Endothelial cell of umbilical vein (primary cell): Measurements from ENCODE around the gene THSD4. TPM values are rescaled to one million over a fixed set of nuclear protein-coding genes. Genes with fewer than 3 reads are reported as not detected.

ENCODE experiments used
- BruUV-seq: library from RNA; stranded (reverse); fragments of 400-500 nt; replicated peaks from 2 replicates; lab custom pipeline; 2021; lab: Mats Ljungman, UMichigan
- CTCF ChIA-PET: fragments of 300-600, 350-600 bp; sonication (Branson Sonifier 250); formaldehyde crosslinking; loops from one replicate; lab custom pipeline; 2021; ENCODE audit warnings: antibody characterized with exemption, inconsistent platforms; lab: Charles Lee
- POLR2A ChIA-PET: fragments of 300-600, 350-600 bp; sonication (Branson Sonifier 250); formaldehyde crosslinking; loops from one replicate; lab custom pipeline; 2021; ENCODE audit warnings: antibody characterized with exemption, inconsistent platforms; lab: Charles Lee
- DNase-seq: peaks from one replicate; pipeline ENCODE4 v3.0.0-alpha.2; 2011; ENCODE audit warnings: low read depth, low spot score
- FAIRE-seq: peaks from 2 replicates; lab custom pipeline; 2011; peaks lifted over from hg19 to GRCh38; lab: Jason Lieb, UNC
- H2AFZ ChIP-seq: 2 replicates; pipeline ENCODE4 v1.6.0; 2012; ENCODE audit warnings: low read depth, low read length, control low read depth, inconsistent platforms
- H3K27ac ChIP-seq: 2 replicates; pipeline ENCODE4 v1.5.1; 2011; ENCODE audit warnings: low read depth, mild to moderate bottlenecking, control low read depth, low read length, moderate library complexity; ENCODE audit not compliant: insufficient read depth
- H3K27me3 ChIP-seq, 2 experiments: 2 replicates each; pipeline versions ENCODE4 v1.6.0 to v1.6.1; 2011; ENCODE audit warnings: low read length in 2 of 2, mixed read lengths in 1 of 2; ENCODE audit not compliant: control insufficient read depth in 2 of 2, insufficient read depth in 2 of 2
- H3K36me3 ChIP-seq, 2 experiments: 2 replicates in 1 of 2; 3 replicates in 1 of 2; pipeline ENCODE4 v1.5.1; 2011; ENCODE audit warnings: low read length in 2 of 2, mild to moderate bottlenecking in 1 of 2, moderate library complexity in 1 of 2; ENCODE audit not compliant: control insufficient read depth in 2 of 2, insufficient read depth in 2 of 2; ENCODE audit errors: extremely low read depth in 1 of 2
- H3K4me1 ChIP-seq: 3 replicates; pipeline ENCODE4 v1.5.1; 2011; ENCODE audit warnings: mild to moderate bottlenecking, low read length; ENCODE audit not compliant: control insufficient read depth, insufficient read depth; ENCODE audit errors: extremely low read depth
- H3K4me2 ChIP-seq: 2 replicates; pipeline ENCODE4 v1.6.1; 2011; ENCODE audit warnings: low read length, control low read depth, mixed read lengths; ENCODE audit not compliant: insufficient read depth
- H3K4me3 ChIP-seq, 3 experiments: fragments of 200-600 bp in 1 of 3; sonication (generic), shearing (Covaris generic) in 1 of 3; replicated peaks in 1 of 3; 2 replicates each; pipeline ENCODE4 v1.5.1; 2011 to 2016; ENCODE audit warnings: control low read depth in 3 of 3, low read length in 3 of 3, mild to moderate bottlenecking in 2 of 3, inconsistent platforms in 1 of 3, low read depth in 1 of 3, moderate library complexity in 1 of 3; ENCODE audit not compliant: insufficient read depth in 1 of 3
- H3K79me2 ChIP-seq: 2 replicates; pipeline ENCODE4 v1.6.0; 2012; ENCODE audit warnings: low read length, inconsistent platforms; ENCODE audit not compliant: control insufficient read depth, insufficient read depth
- H3K9ac ChIP-seq: replicated peaks from 2 replicates; pipeline ENCODE3; 2011; ENCODE audit warnings: low read length, control low read depth; ENCODE audit not compliant: insufficient read depth; ENCODE audit errors: extremely low read depth
- H3K9me1 ChIP-seq: replicated peaks from 3 replicates; pipeline ENCODE4 v1.6.0; 2011; ENCODE audit warnings: mild to moderate bottlenecking, low read length; ENCODE audit not compliant: control insufficient read depth, insufficient read depth; ENCODE audit errors: extremely low read depth
- H3K9me3 ChIP-seq: replicated peaks from 2 replicates; pipeline ENCODE4 v1.5.1; 2012; ENCODE audit warnings: low read length, inconsistent platforms; ENCODE audit not compliant: control insufficient read depth, insufficient read depth
- H4K20me1 ChIP-seq: replicated peaks from 2 replicates; pipeline ENCODE3; 2011; ENCODE audit warnings: mild to moderate bottlenecking, low read length; ENCODE audit not compliant: control insufficient read depth, insufficient read depth; ENCODE audit errors: extremely low read depth
- CTCF ChIP-seq, 2 donors: IDR thresholded peaks; 1 replicate in 1 of 2; 2 replicates in 1 of 2; pipeline ENCODE4 v1.5.1; 2011; ENCODE audit warnings: low read length in 2 of 2, mild to moderate bottlenecking in 2 of 2, moderate library complexity in 2 of 2, control low read depth in 1 of 2, inconsistent platforms in 1 of 2, low read depth in 1 of 2; ENCODE audit not compliant: insufficient read depth in 1 of 2; ENCODE audit errors: extremely low read depth in 1 of 2
- FOS ChIP-seq: IDR thresholded peaks from 2 replicates; pipeline ENCODE4 v1.6.1; 2011; ENCODE audit warnings: mild to moderate bottlenecking, low read length, moderate library complexity, borderline replicate concordance; ENCODE audit not compliant: insufficient read depth
- GATA2 ChIP-seq: IDR thresholded peaks from 2 replicates; pipeline ENCODE4 v1.7.0; 2011; ENCODE audit warnings: low read depth, mild to moderate bottlenecking, moderate library complexity, mixed read lengths, low read length; ENCODE audit not compliant: insufficient read length, insufficient read depth
- POLR2AphosphoS5 ChIP-seq: IDR thresholded peaks from 2 replicates; pipeline ENCODE4 v1.6.1; 2012; ENCODE audit warnings: low read depth, mild to moderate bottlenecking, control low read depth, low read length, moderate library complexity; ENCODE audit not compliant: insufficient read depth
- dilution Hi-C: fragments of 300-500 bp; cut with MboI; formaldehyde crosslinking; loops from one replicate; pipeline ENCODE4 v1.15.0; 2019; ENCODE audit warnings: low sequenced_read_pairs; ENCODE audit not compliant: extremely low pct_ligation_motif_present
- intact Hi-C: fragments of 100-400 bp; cut with micrococcal nuclease; formaldehyde crosslinking; loops from one replicate; pipeline ENCODE4 v1.10.0; 2022
- polyA plus RNA-seq, 4 experiments: library from polyadenylated mRNA; depleted of rRNA in 3 of 4; stranded (reverse) in 3 of 4; unstranded in 1 of 4; fragments of >200 nt; gene quantifications; 2 replicates each; pipeline versions ENCODE4 v1.2.1 to v1.2.3, GENCODE V29; 2011 to 2012; ENCODE audit warnings: missing spikeins in 1 of 4
- total RNA-seq: library from RNA; stranded (reverse); gene quantifications from 2 replicates; pipeline ENCODE4 v1.2.3, GENCODE V29; 2021
- TF ChIP-seq, protein P1 (sequence below): IDR thresholded peaks from 2 replicates; pipeline ENCODE4 v1.6.1; 2011; ENCODE audit not compliant: insufficient read depth, insufficient read length

The THSD4 gene
- total and polyA plus RNA-seq, 2 donors (not counting 3 experiments of a cell fraction or from before 2014, with no cell fraction given): 9.9 to 25.4 TPM

- Histone ChIP-seq H3K9me3 (no peaks in the 10 kb centered on the region), H3K9ac (no peak overlapping the region), H3K27me3 (no peaks in the 10 kb centered on the region), H3K79me2 (no peaks in the 10 kb centered on the region), H3K27ac (no peak overlapping the region), H3K4me3 (no peak overlapping the region), H2AFZ (no peak overlapping the region), H3K9me1 (no peaks in the 10 kb centered on the region), H3K4me1 (no peaks in the 10 kb centered on the region), H3K36me3 (no peaks in the 10 kb centered on the region), H3K4me2 (no peak overlapping the region), H4K20me1 (no peaks in the 10 kb centered on the region)
- FAIRE-seq: no peak
- TF ChIP-seq FOS: peak; percentile 8
- TF ChIP-seq, protein P1, sequence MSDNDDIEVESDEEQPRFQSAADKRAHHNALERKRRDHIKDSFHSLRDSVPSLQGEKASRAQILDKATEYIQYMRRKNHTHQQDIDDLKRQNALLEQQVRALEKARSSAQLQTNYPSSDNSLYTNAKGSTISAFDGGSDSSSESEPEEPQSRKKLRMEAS: no peak
- CTCF ChIA-PET: no interaction called here
- intact Hi-C loops: no loop called here
- dilution Hi-C loops: no loop called here
- no TSS peak for BruUV-seq
- no peak for DNase-seq
- POLR2A ChIA-PET: no interaction called here
Observed at GRCh38 chr15:71538181-71538580, 422.9 kb downstream of the THSD4 start.

DNA sequence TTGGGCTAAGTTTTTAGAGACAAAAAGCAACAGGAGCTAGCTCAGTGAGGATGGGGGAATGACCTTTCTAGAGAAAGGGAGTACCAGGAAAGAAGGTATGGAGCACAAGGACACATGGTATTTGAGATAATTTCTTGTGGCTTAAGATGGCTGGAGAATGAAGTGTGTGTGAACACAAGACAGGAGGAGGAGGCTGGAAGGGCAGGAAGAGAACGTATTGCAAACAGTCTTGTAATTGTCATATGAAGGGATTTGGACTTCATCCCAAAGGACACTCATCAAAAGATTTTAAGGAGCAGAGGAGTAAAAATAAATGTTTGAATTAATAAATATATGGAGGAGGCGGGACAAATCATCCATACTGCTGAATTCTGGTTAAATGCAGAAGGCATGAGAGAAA is 426.5 kb downstream of the THSD4 start:
- Histone ChIP-seq H3K4me1 (no peaks in the 10 kb centered on the region), H3K4me2 (no peak overlapping the region), H2AFZ (no peak overlapping the region), H3K79me2 (no peaks in the 10 kb centered on the region), H3K9me3 (no peaks in the 10 kb centered on the region), H3K9me1 (no peaks in the 10 kb centered on the region), H3K27ac (no peak overlapping the region), H3K27me3 (no peaks in the 10 kb centered on the region), H3K4me3 (no peak overlapping the region), H3K36me3 (no peaks in the 10 kb centered on the region), H4K20me1 (no peaks in the 10 kb centered on the region), H3K9ac (no peak overlapping the region)
- FAIRE-seq (no peak), DNase-seq (no peak)
- no TSS peak for BruUV-seq
- POLR2A ChIA-PET: no interaction called here
- CTCF ChIA-PET: no interaction called here
- TF ChIP-seq POLR2AphosphoS5 (no peak), CTCF (IDR thresholded peaks at IDR 0.05; ENCODE audit: extremely low read depth in 1 of 2, insufficient read depth in 1 of 2, low read depth in 1 of 2, low read length in 2 of 2) (no peak), GATA2 (no peak), FOS (no peak)
- intact Hi-C loops: no loop called here
- dilution Hi-C loops: no loop called here
